Glutamatergic neuron (in vitro differentiated cells): ENCODE data around the gene TNFAIP8L1. TPM values are rescaled to one million over a fixed set of nuclear protein-coding genes. Genes with fewer than 3 reads are reported as not detected.

Experiments used
- DNase-seq: peaks from one replicate; pipeline ENCODE4 v3.0.0; 2022
- H3K27ac Mint-ChIP-seq: one replicate; pipeline ENCODE4 v1.8.0; 2020; ENCODE audit warnings: mild to moderate bottlenecking, mixed read lengths, inconsistent platforms; ENCODE audit not compliant: unreplicated experiment
- H3K27me3 Mint-ChIP-seq: one replicate; pipeline ENCODE4 v1.8.0; 2020; ENCODE audit warnings: mild to moderate bottlenecking, moderate library complexity, mixed read lengths, inconsistent platforms; ENCODE audit not compliant: unreplicated experiment
- H3K36me3 Mint-ChIP-seq: one replicate; pipeline ENCODE4 v1.8.0; 2020; ENCODE audit warnings: mild to moderate bottlenecking, mixed read lengths, inconsistent platforms; ENCODE audit not compliant: unreplicated experiment
- H3K4me1 Mint-ChIP-seq: one replicate; pipeline ENCODE4 v1.8.0; 2020; ENCODE audit warnings: mild to moderate bottlenecking, low read depth, mixed read lengths, inconsistent platforms; ENCODE audit not compliant: unreplicated experiment
- H3K4me3 Mint-ChIP-seq: one replicate; pipeline ENCODE4 v1.8.0; 2020; ENCODE audit warnings: mild to moderate bottlenecking, mixed read lengths, inconsistent platforms; ENCODE audit not compliant: unreplicated experiment
- H3K9me3 Mint-ChIP-seq: one replicate; pipeline ENCODE4 v1.8.0; 2020; ENCODE audit warnings: mild to moderate bottlenecking, moderate library complexity, mixed read lengths, inconsistent platforms; ENCODE audit not compliant: unreplicated experiment
- total RNA-seq: library from RNA; stranded (reverse); fragmentation: NEBNext Ultra II Directional; extraction: Animal tissue kit (Norgen Biotek cat#: 25700); gene quantifications from one replicate; pipeline ENCODE4 v1.2.1, GENCODE V29; 2021; ENCODE audit not compliant: unreplicated experiment
- TF ChIP-seq, protein P1 (sequence below): fragments of 200-600 bp; sonication (generic); IDR thresholded peaks from one replicate; pipeline ENCODE4 v1.5.0; 2021; ENCODE audit not compliant: partially characterized antibody, unreplicated experiment

The TNFAIP8L1 gene
- total RNA-seq, 1 donor from 2014 or later: 23.6 TPM

DNA sequence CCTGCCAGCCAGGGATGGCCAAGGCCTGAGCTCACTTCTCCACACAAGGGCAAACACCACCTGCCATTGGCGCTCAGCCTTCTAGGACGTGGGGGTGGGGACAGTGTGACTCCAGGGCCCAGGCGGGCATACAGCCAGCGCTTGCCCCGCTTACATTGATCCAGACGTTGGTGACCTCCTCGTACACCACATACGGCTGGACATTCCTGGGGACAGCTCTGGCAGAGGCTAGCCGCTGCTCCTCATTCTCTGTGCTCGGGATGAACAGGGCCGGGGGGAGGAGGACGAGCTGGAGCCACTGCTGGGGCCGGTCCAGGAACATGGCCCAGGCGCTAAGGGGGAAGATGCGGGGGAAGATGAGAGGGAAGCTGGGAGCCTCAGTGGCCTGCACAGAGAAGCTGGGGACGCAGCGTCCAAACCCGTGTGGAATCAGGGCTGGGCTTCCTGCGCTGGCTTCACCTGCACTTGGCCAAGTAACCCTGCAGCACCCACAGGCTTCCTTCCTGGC, 56.0 kb downstream of the TNFAIP8L1 start:
- no peak for DNase-seq
- TF ChIP-seq, protein P1, sequence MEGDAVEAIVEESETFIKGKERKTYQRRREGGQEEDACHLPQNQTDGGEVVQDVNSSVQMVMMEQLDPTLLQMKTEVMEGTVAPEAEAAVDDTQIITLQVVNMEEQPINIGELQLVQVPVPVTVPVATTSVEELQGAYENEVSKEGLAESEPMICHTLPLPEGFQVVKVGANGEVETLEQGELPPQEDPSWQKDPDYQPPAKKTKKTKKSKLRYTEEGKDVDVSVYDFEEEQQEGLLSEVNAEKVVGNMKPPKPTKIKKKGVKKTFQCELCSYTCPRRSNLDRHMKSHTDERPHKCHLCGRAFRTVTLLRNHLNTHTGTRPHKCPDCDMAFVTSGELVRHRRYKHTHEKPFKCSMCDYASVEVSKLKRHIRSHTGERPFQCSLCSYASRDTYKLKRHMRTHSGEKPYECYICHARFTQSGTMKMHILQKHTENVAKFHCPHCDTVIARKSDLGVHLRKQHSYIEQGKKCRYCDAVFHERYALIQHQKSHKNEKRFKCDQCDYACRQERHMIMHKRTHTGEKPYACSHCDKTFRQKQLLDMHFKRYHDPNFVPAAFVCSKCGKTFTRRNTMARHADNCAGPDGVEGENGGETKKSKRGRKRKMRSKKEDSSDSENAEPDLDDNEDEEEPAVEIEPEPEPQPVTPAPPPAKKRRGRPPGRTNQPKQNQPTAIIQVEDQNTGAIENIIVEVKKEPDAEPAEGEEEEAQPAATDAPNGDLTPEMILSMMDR: no peak
- Mint-ChIP-seq H3K9me3 (peaks cover 9% of the 10 kb centered on the region), H3K4me1 (peaks cover 22% of the 10 kb centered on the region), H3K27me3 (peaks cover 7% of the 10 kb centered on the region), H3K27ac (no peak overlapping the region), H3K36me3 (peaks cover 9% of the 10 kb centered on the region), H3K4me3 (no peak overlapping the region)

DNA sequence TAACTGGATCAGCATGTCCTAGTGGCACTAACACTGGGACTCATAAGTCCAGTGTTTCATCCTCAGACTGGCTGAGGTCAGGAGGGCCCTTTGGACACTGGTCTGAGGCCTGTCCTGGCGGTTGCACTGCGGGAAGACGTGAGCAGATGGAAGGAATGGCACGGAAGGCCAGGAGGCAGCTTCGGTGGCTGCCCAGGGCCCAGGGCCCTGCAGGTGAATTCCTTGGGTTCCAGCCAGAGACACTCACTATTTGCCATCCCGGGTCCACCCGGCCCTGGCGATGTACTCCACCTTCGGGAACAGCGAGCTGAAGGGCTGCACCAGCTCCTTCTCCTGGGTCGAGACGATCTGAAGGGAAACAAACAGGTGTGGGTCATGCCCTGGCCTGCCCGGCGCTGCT, 58.0 kb downstream of the TNFAIP8L1 start:
- H3K27ac Mint-ChIP-seq: no peak overlapping the region
- no peak overlapping the region for H3K4me3 Mint-ChIP-seq
- H3K27me3 Mint-ChIP-seq: peaks cover under 1% of the 10 kb centered on the region

DNA sequence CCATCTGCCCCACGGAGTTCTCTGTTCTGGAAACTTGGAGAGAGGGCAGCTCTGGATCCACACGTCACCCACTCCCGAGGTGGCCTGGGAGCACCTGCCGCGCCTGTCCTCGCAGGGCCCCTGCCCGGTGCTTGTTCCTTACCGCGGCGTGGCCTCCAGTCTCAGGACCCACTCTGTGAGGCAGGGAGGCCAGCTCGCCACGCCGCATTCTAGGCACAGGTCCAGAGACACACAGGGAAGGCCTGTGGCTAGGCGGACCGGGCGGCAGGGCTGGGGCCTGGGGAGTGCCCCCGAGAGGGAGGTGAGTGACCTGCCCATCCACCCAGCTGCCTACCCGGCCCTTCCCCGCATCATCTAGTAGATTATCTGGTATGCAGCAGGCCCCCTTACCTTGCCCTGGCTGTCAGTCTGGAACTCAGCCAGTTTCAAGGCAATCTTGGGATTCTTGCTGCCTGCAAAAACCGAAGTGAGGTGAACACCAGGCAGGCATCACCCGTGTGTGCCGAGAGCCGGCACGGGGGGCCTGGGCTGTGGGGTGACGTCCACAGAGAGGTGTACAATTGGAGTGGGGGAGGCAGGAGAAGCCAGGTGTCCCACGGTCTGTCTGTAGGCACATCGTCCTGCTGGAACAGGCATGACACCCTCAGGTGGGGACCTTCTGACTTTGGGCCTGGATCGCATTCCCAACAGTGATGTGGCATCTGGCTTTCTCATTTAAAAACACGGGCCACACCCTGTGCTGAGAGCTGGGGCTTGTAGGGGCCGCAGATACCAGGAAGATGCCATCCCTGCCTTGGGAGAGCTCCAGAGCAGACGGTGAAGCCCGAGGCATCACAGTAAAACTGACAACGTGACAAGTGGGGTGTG, 60.7 kb downstream of the TNFAIP8L1 start:
- H3K9me3 Mint-ChIP-seq: no peaks in the 10 kb centered on the region
- H3K4me1 Mint-ChIP-seq: peaks cover 6% of the 10 kb centered on the region
- no peak for DNase-seq
- H3K27me3 Mint-ChIP-seq: peaks cover 4% of the 10 kb centered on the region
- TF ChIP-seq, protein P1: no peak
- H3K27ac Mint-ChIP-seq: no peak overlapping the region
- H3K4me3 Mint-ChIP-seq: no peak overlapping the region
- no peaks in the 10 kb centered on the region for H3K36me3 Mint-ChIP-seq

More for the DNA sequence above, 58.0 kb downstream of the TNFAIP8L1 start:
- H3K9me3 Mint-ChIP-seq: peaks cover 7% of the 10 kb centered on the region
- TF ChIP-seq, protein P1: no peak
- H3K4me1 Mint-ChIP-seq: peaks cover 19% of the 10 kb centered on the region
- H3K36me3 Mint-ChIP-seq: peaks cover 9% of the 10 kb centered on the region
- no peak for DNase-seq

DNA sequence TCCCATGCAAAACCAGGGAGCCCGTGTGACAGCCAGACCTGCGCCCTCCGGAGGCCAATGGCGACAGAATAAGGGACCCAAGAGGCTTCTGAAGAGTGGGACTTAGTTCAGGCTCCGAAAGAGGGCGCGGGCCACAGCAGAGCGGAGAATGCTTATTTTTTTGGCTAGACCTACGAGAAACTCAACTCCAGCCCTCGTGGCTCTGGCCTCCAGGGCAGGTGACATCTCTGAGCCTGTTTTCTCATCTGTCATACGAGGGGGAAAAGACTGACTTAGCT, 61.3 kb downstream of the TNFAIP8L1 start:
- TF ChIP-seq, protein P1: no peak
- no peaks in the 10 kb centered on the region for H3K36me3 Mint-ChIP-seq
- no peak overlapping the region for H3K4me3 Mint-ChIP-seq
- DNase-seq: no peak
- H3K27ac Mint-ChIP-seq: no peak overlapping the region
- H3K9me3 Mint-ChIP-seq: no peaks in the 10 kb centered on the region
- H3K4me1 Mint-ChIP-seq: peaks cover 6% of the 10 kb centered on the region
- peaks cover 4% of the 10 kb centered on the region for H3K27me3 Mint-ChIP-seq

DNA sequence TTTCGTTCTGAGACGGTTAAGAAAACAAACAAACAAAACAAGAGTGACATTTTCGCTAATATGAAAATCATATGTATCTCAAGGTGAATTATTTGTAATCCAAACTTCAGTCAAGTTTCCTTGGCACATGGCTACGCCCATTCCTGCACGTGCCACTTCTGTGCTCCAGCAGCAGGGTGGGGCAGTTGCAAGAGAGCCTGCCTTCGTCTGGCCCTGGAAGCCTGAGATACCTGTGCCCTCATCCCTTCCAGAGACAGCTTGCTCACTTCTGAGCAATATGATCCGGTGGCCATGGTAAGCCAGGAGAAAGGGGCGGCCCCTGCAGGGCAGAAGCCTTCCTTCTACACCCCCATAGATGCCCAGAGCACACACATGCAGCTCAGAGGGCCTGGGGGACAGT, 62.2 kb downstream of the TNFAIP8L1 start:
- no peak for DNase-seq
- H3K9me3 Mint-ChIP-seq: no peaks in the 10 kb centered on the region
- no peak overlapping the region for H3K4me3 Mint-ChIP-seq
- peaks cover 4% of the 10 kb centered on the region for H3K27me3 Mint-ChIP-seq
- H3K27ac Mint-ChIP-seq: no peak overlapping the region
- H3K4me1 Mint-ChIP-seq: peaks cover 6% of the 10 kb centered on the region
- H3K36me3 Mint-ChIP-seq: no peaks in the 10 kb centered on the region
- TF ChIP-seq, protein P1: no peak
